H1 (cell line): Measurements from ENCODE around the gene GDF15. TPM values are rescaled to one million over a fixed set of nuclear protein-coding genes. Genes with fewer than 3 reads are reported as not detected.

Experiments
- CTCF ChIA-PET: fragments of 300-600 bp; sonication (Branson Sonifier 250); formaldehyde crosslinking; loops from one replicate; lab custom pipeline; 2021; ENCODE audit not compliant: partially characterized antibody; lab: Charles Lee
- POLR2A ChIA-PET: fragments of 300-600 bp; sonication (Branson Sonifier 250); formaldehyde crosslinking; loops from one replicate; lab custom pipeline; 2021; ENCODE audit warnings: inconsistent platforms; ENCODE audit not compliant: partially characterized antibody; lab: Charles Lee
- DNase-seq, 2 experiments: peaks; one replicate each; pipeline versions ENCODE4 v3.0.0 to v3.0.0-alpha.2; 2010 to 2022; ENCODE audit warnings: low spot score in 2 of 2, low read depth in 1 of 2, mixed read lengths in 1 of 2
- FAIRE-seq: peaks from 2 replicates; lab custom pipeline; 2011; peaks lifted over from hg19 to GRCh38; lab: Jason Lieb, UNC
- H2AFZ ChIP-seq: 2 replicates; pipeline ENCODE4 v1.8.1; 2012; ENCODE audit warnings: low read length, inconsistent platforms
- H2AK5ac ChIP-seq: 2 replicates; pipeline ENCODE4 v1.6.1; 2013; ENCODE audit warnings: low read depth, low read length
- H2BK120ac ChIP-seq: replicated peaks from 2 replicates; pipeline ENCODE3; 2013; ENCODE audit warnings: low read depth, low read length, inconsistent platforms
- H2BK12ac ChIP-seq: 2 replicates; pipeline ENCODE4 v1.6.1; 2013; ENCODE audit warnings: low read depth, low read length
- H2BK15ac ChIP-seq: 2 replicates; pipeline ENCODE4 v1.6.1; 2013; ENCODE audit warnings: low read length
- H2BK20ac ChIP-seq: 2 replicates; pipeline ENCODE4 v1.6.1; 2013; ENCODE audit warnings: low read length
- H2BK5ac ChIP-seq: 2 replicates; pipeline ENCODE4 v1.6.1; 2013; ENCODE audit warnings: low read depth, low read length
- H3K14ac ChIP-seq: 2 replicates; pipeline ENCODE4 v1.6.1; 2013; ENCODE audit warnings: inconsistent platforms; ENCODE audit not compliant: insufficient read length
- H3K18ac ChIP-seq: 2 replicates; pipeline ENCODE4 v1.6.1; 2013; ENCODE audit warnings: low read length; ENCODE audit errors: extremely low read depth
- H3K23ac ChIP-seq: 2 replicates; pipeline ENCODE4 v1.6.1; 2013; ENCODE audit warnings: inconsistent platforms; ENCODE audit not compliant: insufficient read length
- H3K23me2 ChIP-seq: 2 replicates; pipeline ENCODE4 v1.6.1; 2013; ENCODE audit warnings: low read depth, low read length
- H3K27ac ChIP-seq: 2 replicates; pipeline ENCODE4 v1.6.1; 2011; ENCODE audit warnings: low read depth, low read length, inconsistent platforms
- H3K27me3 ChIP-seq, 4 experiments: replicated peaks in 1 of 4; 1 replicate in 1 of 4; 2 replicates in 3 of 4; pipeline versions ENCODE4 v1.6.1 to v1.8.1; 2011 to 2013; ENCODE audit warnings: low read length in 3 of 4, mild to moderate bottlenecking in 3 of 4, inconsistent platforms in 2 of 4, mixed read lengths in 2 of 4, moderate library complexity in 1 of 4; ENCODE audit not compliant: control insufficient read depth in 3 of 4, insufficient read depth in 3 of 4; ENCODE audit errors: extremely low read depth in 1 of 4
- H3K36me3 ChIP-seq, 4 experiments: 2 replicates each; pipeline versions ENCODE4 v1.6.1 to v1.8.1; 2011 to 2013; ENCODE audit warnings: mild to moderate bottlenecking in 4 of 4, low read length in 3 of 4, moderate library complexity in 2 of 4, control low read depth in 1 of 4, inconsistent platforms in 1 of 4; ENCODE audit not compliant: insufficient read depth in 4 of 4, control insufficient read depth in 2 of 4
- H3K4ac ChIP-seq: replicated peaks from 2 replicates; pipeline ENCODE3; 2013; ENCODE audit warnings: low read length, low read depth, mixed read lengths, inconsistent platforms; ENCODE audit not compliant: insufficient read length
- H3K4me1 ChIP-seq, 4 experiments: replicated peaks in 1 of 4; 1 replicate in 1 of 4; 2 replicates in 3 of 4; pipeline versions ENCODE4 v1.6.1 to v1.8.1; 2011 to 2013; ENCODE audit warnings: low read length in 3 of 4, inconsistent platforms in 2 of 4, mixed read lengths in 1 of 4; ENCODE audit not compliant: insufficient read depth in 4 of 4, control insufficient read depth in 3 of 4
- H3K4me2 ChIP-seq, 2 experiments: 2 replicates each; pipeline versions ENCODE4 v1.6.1 to v1.8.1; 2011 to 2013; ENCODE audit warnings: low read depth in 2 of 2, low read length in 2 of 2, control low read depth in 1 of 2, inconsistent platforms in 1 of 2, mild to moderate bottlenecking in 1 of 2; ENCODE audit not compliant: insufficient read depth in 1 of 2
- H3K4me3 ChIP-seq, 4 experiments: fragments of 200-600, 300-600 bp in 1 of 4; sonication (generic), shearing (Covaris generic), sonication (Bioruptor Twin) in 1 of 4; 2 replicates each; pipeline versions ENCODE4 v1.5.1 to v1.8.1; 2011 to 2016; ENCODE audit warnings: low read length in 4 of 4, low read depth in 3 of 4, control low read depth in 2 of 4, inconsistent platforms in 2 of 4, mild to moderate bottlenecking in 2 of 4, mixed read lengths in 1 of 4, moderate library complexity in 1 of 4; ENCODE audit not compliant: insufficient read depth in 2 of 4; ENCODE audit errors: extremely low read depth in 1 of 4
- H3K56ac ChIP-seq: replicated peaks from 2 replicates; pipeline ENCODE3; 2013; ENCODE audit warnings: low read depth, mild to moderate bottlenecking, mixed read lengths, low read length, inconsistent platforms; ENCODE audit not compliant: insufficient read length
- H3K79me1 ChIP-seq: 2 replicates; pipeline ENCODE4 v1.6.1; 2013; ENCODE audit warnings: low read depth, low read length, control low read depth
- H3K79me2 ChIP-seq, 2 experiments: 2 replicates each; pipeline versions ENCODE4 v1.6.1 to v1.8.1; 2012 to 2013; ENCODE audit warnings: low read length in 2 of 2, mild to moderate bottlenecking in 2 of 2, inconsistent platforms in 1 of 2; ENCODE audit not compliant: insufficient read depth in 2 of 2, control insufficient read depth in 1 of 2
- H3K9ac ChIP-seq, 4 experiments: replicated peaks in 1 of 4; 1 replicate in 1 of 4; 2 replicates in 3 of 4; pipeline versions ENCODE4 v1.6.1 to v1.8.1; 2011 to 2013; ENCODE audit warnings: low read depth in 3 of 4, low read length in 3 of 4, control low read depth in 2 of 4, mild to moderate bottlenecking in 2 of 4, moderate library complexity in 2 of 4, inconsistent platforms in 1 of 4; ENCODE audit errors: extremely low read depth in 1 of 4
- H3K9me3 ChIP-seq, 2 experiments: 2 replicates each; pipeline versions ENCODE4 v1.6.1 to v1.8.1; 2012 to 2013; ENCODE audit warnings: mild to moderate bottlenecking in 2 of 2, moderate library complexity in 2 of 2, control low read depth in 1 of 2, inconsistent platforms in 1 of 2, low read depth in 1 of 2, low read length in 1 of 2, mixed read lengths in 1 of 2; ENCODE audit not compliant: insufficient read depth in 2 of 2
- H4K20me1 ChIP-seq, 2 experiments: replicated peaks in 1 of 2; 2 replicates each; pipeline versions ENCODE3 to v1.8.1; 2011 to 2013; ENCODE audit warnings: inconsistent platforms in 2 of 2, low read length in 2 of 2, mild to moderate bottlenecking in 1 of 2; ENCODE audit not compliant: insufficient read depth in 2 of 2, control insufficient read depth in 1 of 2
- H4K5ac ChIP-seq: 2 replicates; pipeline ENCODE4 v1.6.1; 2013; ENCODE audit warnings: low read length, low read depth, mixed read lengths, inconsistent platforms; ENCODE audit not compliant: insufficient read length
- H4K8ac ChIP-seq: 2 replicates; pipeline ENCODE4 v1.8.0; 2013; ENCODE audit warnings: mild to moderate bottlenecking, moderate library complexity, low read length, inconsistent platforms; ENCODE audit not compliant: insufficient read depth; ENCODE audit errors: extremely low read depth
- H4K91ac ChIP-seq: replicated peaks from 2 replicates; pipeline ENCODE3; 2013; ENCODE audit warnings: low read length, mixed read lengths, inconsistent platforms; ENCODE audit not compliant: insufficient read length
- CHD1 ChIP-seq: IDR thresholded peaks from 2 replicates; pipeline ENCODE4 v1.6.1; 2012; ENCODE audit warnings: low read depth, low read length, improper control_type of control experiment
- FOSL1 ChIP-seq: IDR thresholded peaks from 2 replicates; pipeline ENCODE4 v1.6.1; 2011; ENCODE audit warnings: mild to moderate bottlenecking, low read depth, low read length, moderate library complexity; ENCODE audit not compliant: insufficient read depth
- SP1 ChIP-seq: IDR thresholded peaks from 2 replicates; pipeline ENCODE4 v1.6.1; 2011; ENCODE audit warnings: low read depth, low read length
- SP4 ChIP-seq: IDR thresholded peaks from 2 replicates; pipeline ENCODE4 v1.6.1; 2012; ENCODE audit warnings: low read length, inconsistent platforms
- WGBS, 2 experiments: shearing (Covaris generic) in 1 of 2; methylation state at CpG; one replicate each; pipeline versions ENCODE4 v1.1.6 to v1.1.7; 2013 to 2015; ENCODE audit warnings: low lambda C conversion rate in 2 of 2, mixed read lengths in 2 of 2, inconsistent platforms in 1 of 2, low coverage in 1 of 2, missing lambda C conversion rate in 1 of 2; ENCODE audit not compliant: insufficient replicate concordance in 2 of 2, insufficient coverage in 1 of 2, insufficient read length in 1 of 2; ENCODE audit errors: extremely low coverage in 1 of 2, missing lambda C conversion rate in 1 of 2; 5-methylcytosine and 5-hydroxymethylcytosine counted together
- polyA plus RNA-seq, 7 experiments: library from polyadenylated mRNA; depleted of rRNA in 3 of 7; stranded (reverse) in 5 of 7; unstranded in 2 of 7; fragments of >200 nt in 5 of 7; fragments of 200-250 nt in 2 of 7; gene quantifications; 1 replicate in 5 of 7; 2 replicates in 1 of 7; 4 replicates in 1 of 7; pipeline versions ENCODE4 v1.2.1 to v1.2.3, GENCODE V29; 2011 to 2013; ENCODE audit warnings: missing spikeins in 2 of 7, mixed read lengths in 2 of 7
- total RNA-seq: library from RNA; stranded (reverse); fragmentation: NEBNext Ultra II Directional; extraction: Animal tissue kit (Norgen Biotek cat#: 25700); gene quantifications from 2 replicates; pipeline ENCODE4 v1.2.1, GENCODE V29; 2021
- TF ChIP-seq, protein P1 (sequence below): IDR thresholded peaks from 2 replicates; pipeline ENCODE4 v1.6.1; 2012; ENCODE audit warnings: inconsistent platforms

Gene GDF15
- total and polyA plus RNA-seq, 2 of the 8 experiments (the other 6 are each of a cell fraction or from before 2014, with no cell fraction given): 4.1 to 8.5 TPM

DNA sequence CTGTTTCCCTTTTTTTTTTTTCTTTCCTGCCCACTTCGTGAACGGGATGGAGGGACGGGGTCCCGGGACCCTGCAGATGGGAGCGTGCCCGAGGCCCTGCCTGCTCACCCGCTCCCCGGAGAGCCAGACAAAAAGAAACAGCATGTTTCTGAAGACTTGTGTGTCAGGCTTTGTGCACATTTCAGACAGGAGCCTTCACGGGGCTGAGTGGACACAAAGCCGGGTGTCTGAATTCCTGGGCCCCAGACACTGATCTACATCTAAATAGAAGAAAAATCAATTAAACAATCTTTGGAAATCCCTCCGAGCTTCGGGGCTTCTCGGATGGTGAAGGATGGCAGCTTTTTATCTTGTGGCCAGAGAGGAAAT is 41.4 kb upstream of the GDF15 start:
- Histone ChIP-seq H4K20me1 (no peaks in the 10 kb centered on the region), H3K27me3 (0 out of 7 replicates have a peak, but pooled peaks cover 0 to 2% (median 0%) of the 10 kb centered on the region in 4 experiments), H3K79me1 (no peaks in the 10 kb centered on the region), H2BK5ac (no peak overlapping the region), H2BK20ac (no peak overlapping the region), H3K36me3 (no peaks in the 10 kb centered on the region), H3K9me3 (no peaks in the 10 kb centered on the region), H3K14ac (no peak overlapping the region), H2BK15ac (no peak overlapping the region), H4K5ac (no peak overlapping the region), H2AFZ (no peak overlapping the region), H3K23ac (no peak overlapping the region), H3K9ac (no peak overlapping the region), H4K91ac (no peak overlapping the region), H3K4me2 (no peak overlapping the region; a peak in 1 of 4 replicates), H3K4me1 (peaks cover 0 to 14% (median 8%) of the 10 kb centered on the region in 4 experiments; a peak in 5 of 7 replicates), H3K4me3 (no peak overlapping the region), H3K18ac (no peak overlapping the region), H2AK5ac (no peak overlapping the region), H2BK120ac (no peak overlapping the region), H3K23me2 (peaks cover 11% of the 10 kb centered on the region), H3K79me2 (peaks cover 0 to 4% of the 10 kb centered on the region in 2 experiments; a peak in 1 of 4 replicates), H3K56ac (no peak overlapping the region), H3K27ac (no peak overlapping the region), H3K4ac (no peak overlapping the region), H4K8ac (no peak overlapping the region), H2BK12ac (no peak overlapping the region; the same call in 1 of the 2 replicates)
- ChIA-PET POLR2A (interaction anchor here (20.2 kb wide), 1 partner anchor 66 kb away, joined by 224 read pairs; the partner anchor contains the start of genes IQCN and JUND), CTCF (interaction anchor here (1.1 to 5.1 kb wide), 5 partner anchors 17 to 67 kb away, joined by 3 to 47 read pairs (median 4); no protein-coding TSS in a partner anchor)
- 67% methylated on average over 12 of the region's 13 CpGs; no CpG with 5 or more reads in 1 of the 2 experiments for WGBS, 2 experiments
- FAIRE-seq (no peak), DNase-seq (no peak)
- TF ChIP-seq SP4 (no peak), CHD1 (no peak), SP1 (no peak), FOSL1 (no peak)
- TF ChIP-seq, protein P1, sequence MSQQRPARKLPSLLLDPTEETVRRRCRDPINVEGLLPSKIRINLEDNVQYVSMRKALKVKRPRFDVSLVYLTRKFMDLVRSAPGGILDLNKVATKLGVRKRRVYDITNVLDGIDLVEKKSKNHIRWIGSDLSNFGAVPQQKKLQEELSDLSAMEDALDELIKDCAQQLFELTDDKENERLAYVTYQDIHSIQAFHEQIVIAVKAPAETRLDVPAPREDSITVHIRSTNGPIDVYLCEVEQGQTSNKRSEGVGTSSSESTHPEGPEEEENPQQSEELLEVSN: no peak
